NCI-H146 (cell line): ENCODE results near the gene MPRIP.

Source experiments
- DNase-seq: peaks from one replicate; lab custom pipeline; 2025; lab: John Stamatoyannopoulos, UW

MPRIP gene

GRCh38 chr17:17108451-17109049 lies 66.3 kb downstream of the MPRIP start:
- DNase-seq = no peak

- peak; percentile 36 for DNase-seq
These were observed 67.0 kb downstream of the MPRIP start for GRCh38 chr17:17109256-17109655.

GRCh38 chr17:17109907-17110306 lies 67.7 kb downstream of the MPRIP start:
- no peak for DNase-seq

GRCh38 chr17:17110520-17110919 lies 68.3 kb downstream of the MPRIP start:
- DNase-seq = no peak

- peak; percentile 30 for DNase-seq
These were observed 69.4 kb downstream of the MPRIP start for GRCh38 chr17:17111401-17112393.

GRCh38 chr17:17112628-17113200 lies 70.5 kb downstream of the MPRIP start:
- no peak for DNase-seq

- DNase-seq = no peak
These were observed 72.5 kb downstream of the MPRIP start for GRCh38 chr17:17114592-17115225.

- no peak for DNase-seq
These were observed 73.4 kb downstream of the MPRIP start for GRCh38 chr17:17115620-17116019.

GRCh38 chr17:17116406-17116805 lies 74.1 kb downstream of the MPRIP start:
- DNase-seq = no peak

GRCh38 chr17:17117923-17118322 lies 75.7 kb downstream of the MPRIP start:
- DNase-seq = no peak

- no peak for DNase-seq
These were observed 76.1 kb downstream of the MPRIP start for GRCh38 chr17:17118399-17118798.

- DNase-seq = no peak
These were observed 76.8 kb downstream of the MPRIP start for GRCh38 chr17:17119106-17119505.

GRCh38 chr17:17119533-17119932 lies 77.3 kb downstream of the MPRIP start:
- DNase-seq = no peak

- DNase-seq = no peak
These were observed 78.0 kb downstream of the MPRIP start for GRCh38 chr17:17120294-17120693.

GRCh38 chr17:17120701-17121100 lies 78.4 kb downstream of the MPRIP start:
- no peak for DNase-seq

GRCh38 chr17:17121162-17121561 lies 78.9 kb downstream of the MPRIP start:
- DNase-seq = no peak

- DNase-seq = no peak
These were observed 80.7 kb downstream of the MPRIP start for GRCh38 chr17:17122781-17123483.

- no peak for DNase-seq
These were observed 82.1 kb downstream of the MPRIP start for GRCh38 chr17:17124341-17124740.

- peak; percentile 81 for DNase-seq
These were observed 83.2 kb downstream of the MPRIP start for GRCh38 chr17:17125136-17126084.
